VCaP (cell line): ENCODE measurements around the gene DTX3.
"Not testable (repeated sequence)": the region's sequence is repeated elsewhere in the genome, so short reads cannot be mapped to it uniquely, and the experiment has no call there.

Experiments used
- H3K27ac ChIP-seq: fragments of 450-650 bp; 2 replicates; pipeline ENCODE4 v1.5.1; 2017
- CTCF ChIP-seq: fragments of 450-650 bp; conservative IDR thresholded peaks from 2 replicates; pipeline ENCODE4 v1.5.1; 2017; ENCODE audit warnings: mild to moderate bottlenecking, moderate library complexity

DTX3 gene

GRCh38 chr12:57654042-57654441 is 49.4 kb downstream of the DTX3 start:
- no peak for TF ChIP-seq CTCF
- no peak overlapping the region for H3K27ac ChIP-seq

- no peak overlapping the region for H3K27ac ChIP-seq
- no peak for TF ChIP-seq CTCF
Measured at GRCh38 chr12:57655541-57656240, 51.1 kb downstream of the DTX3 start.

GRCh38 chr12:57656408-57656807 is 51.8 kb downstream of the DTX3 start:
- H3K27ac ChIP-seq: not testable (repeated sequence)

- no peak overlapping the region for H3K27ac ChIP-seq
- no peak for TF ChIP-seq CTCF
Measured at GRCh38 chr12:57657744-57658143, 53.1 kb downstream of the DTX3 start.

- no peak for TF ChIP-seq CTCF
Measured at GRCh38 chr12:57658890-57659289, 54.3 kb downstream of the DTX3 start.

More at GRCh38 chr12:57658890-57659289, 54.3 kb downstream of the DTX3 start:
- no peak overlapping the region for H3K27ac ChIP-seq
